ENCODE measurements around the gene SPACDR. TPM values are rescaled to one million over a fixed set of nuclear protein-coding genes. Genes with fewer than 3 reads are reported as not detected.
"Not testable (repeated sequence)": the region's sequence is repeated elsewhere in the genome, so short reads cannot be mapped to it uniquely, and the experiment has no call there.

The SPACDR gene
- polyA plus RNA-seq, 6 donors from 2014 or later = 0.45 TPM; not detected in 5

- ATAC-seq (ENCODE audit: low read depth in 2 of 2) (no peak), DNase-seq (no peak)
- Mint-ChIP-seq H3K4me3 (no peak overlapping the region), H3K9me3 (no peaks in the 10 kb centered on the region), H3K27me3 (no peaks in the 10 kb centered on the region), H3K36me3 (no peaks in the 10 kb centered on the region), H3K4me1 (peaks cover 15 to 17% (median 17%) of the 10 kb centered on the region in 3 donors), H3K27ac (peak overlapping the region in 2 of 6 donors; percentile 56 to 92)
Observed at GRCh38 chr7:100466653-100467605, 2.9 kb upstream of the SPACDR start.

GRCh38 chr7:100465702-100466311 is 1.7 kb upstream of the SPACDR start:
- peak overlapping the region in 1 of 6 donors; percentile 83 for H3K27ac Mint-ChIP-seq
- DNase-seq (no peak), ATAC-seq (ENCODE audit: low read depth in 2 of 2) (no peak)
- H3K9me3 Mint-ChIP-seq = no peaks in the 10 kb centered on the region
- H3K4me3 Mint-ChIP-seq = no peak overlapping the region
- peaks cover 12 to 17% (median 16%) of the 10 kb centered on the region in 3 donors for H3K4me1 Mint-ChIP-seq
- no peaks in the 10 kb centered on the region for H3K36me3 Mint-ChIP-seq
- no peaks in the 10 kb centered on the region for H3K27me3 Mint-ChIP-seq

- Mint-ChIP-seq H3K9me3 (no peaks in the 10 kb centered on the region), H3K27ac (peak overlapping the region in 3 of 6 donors; percentile 6 to 83 (median 51)), H3K4me1 (peaks cover 12 to 17% (median 12%) of the 10 kb centered on the region in 3 donors), H3K4me3 (no peak overlapping the region), H3K27me3 (no peaks in the 10 kb centered on the region), H3K36me3 (no peaks in the 10 kb centered on the region)
- ATAC-seq (ENCODE audit: low read depth in 2 of 2) (no peak), DNase-seq (no peak)
Observed at GRCh38 chr7:100465299-100465698, 1.2 kb upstream of the SPACDR start.

GRCh38 chr7:100464791-100465190 is 731 bp upstream of the SPACDR start:
- Mint-ChIP-seq H3K4me1 (peaks cover 8 to 17% (median 11%) of the 10 kb centered on the region in 3 donors), H3K9me3 (no peaks in the 10 kb centered on the region), H3K27ac (peak overlapping the region in 2 of 6 donors; percentile 53 to 72), H3K27me3 (no peaks in the 10 kb centered on the region), H3K36me3 (no peaks in the 10 kb centered on the region), H3K4me3 (no peak overlapping the region)
- no peak for DNase-seq
- no peak for ATAC-seq (ENCODE audit: low read depth in 2 of 2)

- Mint-ChIP-seq H3K4me1 (peaks cover 0 to 8% (median 5%) of the 10 kb centered on the region in 3 donors), H3K27ac (no peak overlapping the region), H3K27me3 (no peaks in the 10 kb centered on the region), H3K9me3 (no peaks in the 10 kb centered on the region), H3K36me3 (peaks cover 0 to 4% of the 10 kb centered on the region in 2 donors), H3K4me3 (no peak overlapping the region)
- ATAC-seq (ENCODE audit: low read depth in 2 of 2) (no peak), DNase-seq (no peak)
Observed at GRCh38 chr7:100457033-100457432, 7.0 kb downstream of the SPACDR start.

- ATAC-seq (ENCODE audit: low read depth in 2 of 2) (no peak), DNase-seq (no peak)
- Mint-ChIP-seq H3K9me3 (no peaks in the 10 kb centered on the region), H3K27me3 (no peaks in the 10 kb centered on the region), H3K36me3 (peaks cover 0 to 4% of the 10 kb centered on the region in 2 donors), H3K27ac (no peak overlapping the region), H3K4me1 (peaks cover 0 to 8% (median 5%) of the 10 kb centered on the region in 3 donors), H3K4me3 (no peak overlapping the region)
Observed at GRCh38 chr7:100456562-100456961, 7.5 kb downstream of the SPACDR start.

- H3K4me3 Mint-ChIP-seq = no peak overlapping the region
- DNase-seq (no peak), ATAC-seq (ENCODE audit: low read depth in 2 of 2) (no peak)
- no peaks in the 10 kb centered on the region for H3K9me3 Mint-ChIP-seq
- peaks cover 0 to 4% of the 10 kb centered on the region in 2 donors for H3K36me3 Mint-ChIP-seq
- peak overlapping the region in 1 of 6 donors; percentile 70 for H3K27ac Mint-ChIP-seq
- peaks cover 0 to 15% (median 11%) of the 10 kb centered on the region in 3 donors for H3K4me1 Mint-ChIP-seq
- no peaks in the 10 kb centered on the region for H3K27me3 Mint-ChIP-seq
Observed at GRCh38 chr7:100455206-100455605, 8.9 kb downstream of the SPACDR start.

- H3K4me3 Mint-ChIP-seq; H3K36me3 Mint-ChIP-seq; H3K27me3 Mint-ChIP-seq; ATAC-seq (ENCODE audit: low read depth in 2 of 2); DNase-seq; H3K9me3 Mint-ChIP-seq; H3K27ac Mint-ChIP-seq: not testable (repeated sequence)
- H3K4me1 Mint-ChIP-seq = peaks cover 0 to 16% (median 11%) of the 10 kb centered on the region in 3 donors
Observed at GRCh38 chr7:100453854-100454253, 10.2 kb downstream of the SPACDR start.

- ATAC-seq (ENCODE audit: low read depth in 2 of 2) = no peak
- H3K4me1 Mint-ChIP-seq = peaks cover 0 to 16% (median 11%) of the 10 kb centered on the region in 3 donors
- no peak for DNase-seq
- H3K27me3 Mint-ChIP-seq = no peaks in the 10 kb centered on the region
- H3K36me3 Mint-ChIP-seq = no peaks in the 10 kb centered on the region
- H3K9me3 Mint-ChIP-seq = no peaks in the 10 kb centered on the region
- no peak overlapping the region for H3K4me3 Mint-ChIP-seq
- no peak overlapping the region for H3K27ac Mint-ChIP-seq
Observed at GRCh38 chr7:100452513-100452912, 11.5 kb downstream of the SPACDR start.

GRCh38 chr7:100449190-100449795 is 14.8 kb downstream of the SPACDR start:
- Mint-ChIP-seq H3K27ac (peak overlapping the region in 4 of 6 donors; percentile 83 to 95 (median 85)), H3K4me1 (peaks cover 5 to 20% (median 13%) of the 10 kb centered on the region in 3 donors), H3K4me3 (peak overlapping the region in 2 of 8 donors; percentile 51 to 69), H3K27me3 (no peaks in the 10 kb centered on the region), H3K36me3 (no peaks in the 10 kb centered on the region), H3K9me3 (no peaks in the 10 kb centered on the region)
- ATAC-seq (ENCODE audit: low read depth in 2 of 2) (no peak), DNase-seq (no peak)

- peaks cover 10 to 25% (median 13%) of the 10 kb centered on the region in 3 donors for H3K4me1 Mint-ChIP-seq
- not testable (repeated sequence) for H3K36me3 Mint-ChIP-seq; DNase-seq; ATAC-seq (ENCODE audit: low read depth in 2 of 2); H3K9me3 Mint-ChIP-seq; H3K27me3 Mint-ChIP-seq; H3K4me3 Mint-ChIP-seq; H3K27ac Mint-ChIP-seq
Observed at GRCh38 chr7:100447363-100447762, 16.7 kb downstream of the SPACDR start.

- Mint-ChIP-seq H3K27ac (peak overlapping the region in 1 of 6 donors; percentile 43), H3K4me1 (peaks cover 10 to 27% (median 12%) of the 10 kb centered on the region in 3 donors), H3K27me3 (no peaks in the 10 kb centered on the region), H3K36me3 (no peaks in the 10 kb centered on the region), H3K9me3 (no peaks in the 10 kb centered on the region), H3K4me3 (peak overlapping the region in 1 of 8 donors; percentile 57)
- no peak for ATAC-seq (ENCODE audit: low read depth in 2 of 2)
- DNase-seq = no peak
Observed at GRCh38 chr7:100446040-100446439, 18.0 kb downstream of the SPACDR start.
